Spleen (tissue), 11 donors: ENCODE results near the gene MN1. TPM values are rescaled to one million over a fixed set of nuclear protein-coding genes. Genes with fewer than 3 reads are reported as not detected.

Experiments used
- DNase-seq: peaks from one replicate; pipeline ENCODE4 v3.0.0-alpha.2; 2020
- H3K27ac ChIP-seq, 8 donors: fragments of 200-600 bp; sonication (generic) in 7 of 8; 1 replicate in 4 of 8; 2 replicates in 4 of 8; pipeline versions ENCODE4 v1.5.0 to v1.8.0; 2016 to 2021; ENCODE audit warnings: inconsistent platforms in 4 of 8, mild to moderate bottlenecking in 4 of 8, moderate library complexity in 1 of 8
- H3K27me3 ChIP-seq, 7 donors: fragments of 200-600 bp; sonication (generic) in 6 of 7; replicated peaks in 1 of 7; 1 replicate in 4 of 7; 2 replicates in 3 of 7; pipeline versions ENCODE4 v1.5.0 to v1.8.0; 2016 to 2021; ENCODE audit warnings: inconsistent platforms in 3 of 7, mild to moderate bottlenecking in 1 of 7
- H3K36me3 ChIP-seq, 6 donors: fragments of 200-600 bp; sonication (generic) in 5 of 6; 1 replicate in 4 of 6; 2 replicates in 2 of 6; pipeline versions ENCODE4 v1.5.0 to v1.8.0; 2016 to 2021; ENCODE audit warnings: inconsistent platforms in 2 of 6
- H3K4me1 ChIP-seq, 6 donors: fragments of 200-600 bp; sonication (generic) in 5 of 6; 1 replicate in 3 of 6; 2 replicates in 3 of 6; pipeline versions ENCODE4 v1.5.0 to v1.8.0; 2016 to 2021; ENCODE audit warnings: inconsistent platforms in 3 of 6
- H3K4me3 ChIP-seq, 8 donors: fragments of 200-600 bp; sonication (generic) in 7 of 8; 1 replicate in 4 of 8; 2 replicates in 4 of 8; pipeline versions ENCODE4 v1.5.0 to v1.8.0; 2016 to 2021; ENCODE audit warnings: inconsistent platforms in 4 of 8, mild to moderate bottlenecking in 4 of 8, moderate library complexity in 2 of 8
- H3K9me3 ChIP-seq, 8 donors: fragments of 200-600 bp; sonication (generic) in 7 of 8; 1 replicate in 4 of 8; 2 replicates in 4 of 8; pipeline versions ENCODE4 v1.5.0 to v1.8.0; 2016 to 2021; ENCODE audit warnings: inconsistent platforms in 4 of 8
- CTCF ChIP-seq, 11 experiments: fragments of 200-600 bp in 7 of 11; fragments of 450-650 bp in 4 of 11; sonication (generic) in 4 of 11; IDR thresholded peaks in 8 of 11; conservative IDR thresholded peaks in 3 of 11; 1 replicate in 7 of 11; 2 replicates in 4 of 11; pipeline versions ENCODE4 v1.4.0 to v1.8.0; 2016 to 2021; ENCODE audit warnings: antibody characterized with exemption in 11 of 11, inconsistent platforms in 4 of 11, mild to moderate bottlenecking in 1 of 11
- POLR2A ChIP-seq, 3 donors: fragments of 450-650 bp; IDR thresholded peaks; one replicate each; pipeline ENCODE4 v1.5.1; 2017; ENCODE audit warnings: antibody characterized with exemption in 3 of 3, mild to moderate bottlenecking in 1 of 3
- POLR2AphosphoS5 ChIP-seq, 3 donors: sonication (generic); formaldehyde crosslinking; IDR thresholded peaks; one replicate each; pipeline ENCODE4 v1.5.1; 2017; ENCODE audit warnings: antibody characterized with exemption in 3 of 3
- WGBS, 5 donors: extraction: QIAGEN DNeasy Blood & Tissue Kit in 3 of 5; methylation state at CpG; one replicate each; pipeline versions ENCODE4 v1.1.5 to v1.1.7; 2013 to 2018; 5-methylcytosine and 5-hydroxymethylcytosine counted together
- intact Hi-C: fragments of 100-400 bp; cut with DNase I; formaldehyde crosslinking; loops from one replicate; pipeline ENCODE4 v1.15.0; 2023; ENCODE audit warnings: low total_unique reads
- polyA plus RNA-seq, 3 donors: library from polyadenylated mRNA; stranded (reverse); fragments of 200-250 nt; gene quantifications; one replicate each; pipeline ENCODE4 v1.2.1, GENCODE V29; 2013
- total RNA-seq, 7 donors: library from RNA; depleted of rRNA in 3 of 7; stranded (reverse); fragments of >200 nt in 3 of 7; fragmentation: NEBNext Ultra II Directional in 4 of 7; extraction: Animal tissue kit (Norgen Biotek cat#: 25700) in 4 of 7; gene quantifications; one replicate each; pipeline versions ENCODE4 v1.1.0 to v1.2.1, GENCODE V29; 2016 to 2021
- donor health status: healthy with polysubstance abuse.
- donor health status: DM: no; HTN: no; CAD: no; lungs with moderate emphysema.
- donor health status: DM: no; HTN: no; CAD: no.
- donor health status: Bipolar disorder and iron deficiency.
- donor health status: healthy.
- donor health status: DM: no; HTN: no; CAD: no.
- donor health status: DM: yes; HTN: yes; CAD: no.

Gene MN1
- total and polyA plus RNA-seq, 10 donors = 0.15 to 1.5 (median 0.71) TPM

- no peak for DNase-seq
- H3K27ac ChIP-seq = no peak overlapping the region
- H3K36me3 ChIP-seq = no peaks in the 10 kb centered on the region
- H3K4me3 ChIP-seq = no peak overlapping the region
- no peaks in the 10 kb centered on the region for H3K9me3 ChIP-seq
- no peak for TF ChIP-seq CTCF (IDR thresholded peaks at IDR 0.05 in 8 of 11, conservative IDR thresholded peaks at IDR 0.05 in 3 of 11)
- TF ChIP-seq POLR2AphosphoS5 (IDR thresholded peaks at IDR 0.05) = no peak
- TF ChIP-seq POLR2A (IDR thresholded peaks at IDR 0.05) = no peak
- peaks cover 0 to under 1% (median 0%) of the 10 kb centered on the region in 7 donors for H3K27me3 ChIP-seq
- no peaks in the 10 kb centered on the region for H3K4me1 ChIP-seq
- intact Hi-C loops = no loop called here
- 88 to 96% (median 92%) methylated on average over 6 of the region's 6 CpGs for WGBS, 5 donors
Measured at GRCh38 chr22:27757928-27758525, 43.5 kb downstream of the MN1 start.

- 88 to 94% (median 89%) methylated on average over 10 to 16 of the region's 16 CpGs for WGBS, 5 donors
- no peaks in the 10 kb centered on the region for H3K9me3 ChIP-seq
- TF ChIP-seq POLR2A (IDR thresholded peaks at IDR 0.05) (no peak), CTCF (IDR thresholded peaks at IDR 0.05 in 8 of 11, conservative IDR thresholded peaks at IDR 0.05 in 3 of 11) (no peak), POLR2AphosphoS5 (IDR thresholded peaks at IDR 0.05) (no peak)
- H3K27me3 ChIP-seq = peaks cover 0 to 4% (median 0%) of the 10 kb centered on the region in 7 donors
- DNase-seq = no peak
- H3K4me1 ChIP-seq = no peaks in the 10 kb centered on the region
- no peaks in the 10 kb centered on the region for H3K36me3 ChIP-seq
- intact Hi-C loops = no loop called here
- H3K27ac ChIP-seq = no peak overlapping the region
- H3K4me3 ChIP-seq = no peak overlapping the region
Measured at GRCh38 chr22:27756212-27756660, 45.3 kb downstream of the MN1 start.

- Histone ChIP-seq H3K4me3 (no peak overlapping the region), H3K4me1 (no peaks in the 10 kb centered on the region), H3K36me3 (no peaks in the 10 kb centered on the region), H3K27me3 (peaks cover 0 to 4% (median 0%) of the 10 kb centered on the region in 7 donors), H3K9me3 (no peaks in the 10 kb centered on the region), H3K27ac (no peak overlapping the region)
- no peak for DNase-seq
- TF ChIP-seq POLR2A (IDR thresholded peaks at IDR 0.05) = no peak
- intact Hi-C loops = no loop called here
- 80 to 91% (median 86%) methylated on average over 19 of the region's 19 CpGs for WGBS, 5 donors
Measured at GRCh38 chr22:27755521-27756211, 45.9 kb downstream of the MN1 start.

GRCh38 chr22:27754888-27755480, 46.6 kb downstream of the MN1 start:
- TF ChIP-seq CTCF (IDR thresholded peaks at IDR 0.05 in 8 of 11, conservative IDR thresholded peaks at IDR 0.05 in 3 of 11) (no peak), POLR2A (IDR thresholded peaks at IDR 0.05) (no peak), POLR2AphosphoS5 (IDR thresholded peaks at IDR 0.05) (no peak)
- Histone ChIP-seq H3K4me1 (no peaks in the 10 kb centered on the region), H3K9me3 (no peaks in the 10 kb centered on the region), H3K4me3 (no peak overlapping the region), H3K27me3 (peaks cover 0 to 4% (median 0%) of the 10 kb centered on the region in 7 donors), H3K36me3 (no peaks in the 10 kb centered on the region), H3K27ac (no peak overlapping the region)
- DNase-seq = no peak
- 76 to 92% (median 83%) methylated on average over 8 of the region's 8 CpGs for WGBS, 5 donors
- intact Hi-C loops = no loop called here
